Heart right ventricle (tissue), 16 donors: Measurements from ENCODE around the gene RNASEH1. TPM values are rescaled to one million over a fixed set of nuclear protein-coding genes. Genes with fewer than 3 reads are reported as not detected.

Experiments
- ATAC-seq, 8 donors: fragments of 200-7000 bp; cut with Tn5 transposase; one replicate each; pipeline ENCODE4 v1.9.1; 2020; ENCODE audit warnings: mild to moderate bottlenecking in 8 of 8, moderate library complexity in 8 of 8, moderate number of reproducible peaks in 1 of 8
- DNase-seq, 2 donors: peaks; one replicate each; pipeline ENCODE4 v3.0.0-alpha.2; 2020
- H3K27ac ChIP-seq, 10 donors: fragments of 200-600 bp; sonication (generic) in 2 of 10; one replicate each; pipeline versions ENCODE4 v1.5.0 to v1.8.0; 2020 to 2022; ENCODE audit warnings: mild to moderate bottlenecking in 3 of 10
- H3K27me3 ChIP-seq, 7 donors: fragments of 200-600 bp; one replicate each; pipeline ENCODE4 v1.8.0; 2021 to 2022; ENCODE audit warnings: mild to moderate bottlenecking in 2 of 7
- H3K36me3 ChIP-seq, 9 donors: fragments of 200-600 bp; sonication (generic) in 1 of 9; one replicate each; pipeline versions ENCODE4 v1.5.0 to v1.8.0; 2020 to 2022; ENCODE audit warnings: mild to moderate bottlenecking in 2 of 9
- H3K4me1 ChIP-seq, 9 donors: fragments of 200-600 bp; sonication (generic) in 1 of 9; one replicate each; pipeline versions ENCODE4 v1.5.0 to v1.8.0; 2020 to 2022; ENCODE audit warnings: mild to moderate bottlenecking in 4 of 9
- H3K4me3 ChIP-seq, 10 donors: fragments of 200-600 bp; sonication (generic) in 2 of 10; one replicate each; pipeline versions ENCODE4 v1.5.0 to v1.8.0; 2020 to 2022; ENCODE audit warnings: mild to moderate bottlenecking in 7 of 10, moderate library complexity in 2 of 10
- H3K9me3 ChIP-seq, 11 donors: fragments of 200-600 bp in 10 of 11; sonication (generic) in 2 of 11; one replicate each; pipeline versions ENCODE4 v1.5.0 to v1.8.0; 2013 to 2022; ENCODE audit warnings: mild to moderate bottlenecking in 2 of 11, control low read depth in 1 of 11, moderate library complexity in 1 of 11
- WGBS, 2 donors: extraction: QIAGEN DNeasy Blood & Tissue Kit; methylation state at CpG; one replicate each; pipeline ENCODE4 v1.1.7; 2013; ENCODE audit warnings: inconsistent platforms in 1 of 2; 5-methylcytosine and 5-hydroxymethylcytosine counted together
- intact Hi-C, 10 donors: fragments of 100-400 bp; cut with DNase I; formaldehyde crosslinking; loops; one replicate each; pipeline versions ENCODE4 v1.11.1 to v1.14.2; 2022
- polyA plus RNA-seq, 2 donors: library from polyadenylated mRNA; stranded (reverse); fragments of 200-250 nt; gene quantifications; one replicate each; pipeline ENCODE4 v1.2.3, GENCODE V29; 2013
- total RNA-seq, 10 donors: library from RNA; stranded (reverse); fragmentation: NEBNext Ultra II Directional in 3 of 10; extraction: Animal tissue kit (Norgen Biotek cat#: 25700) in 3 of 10; gene quantifications; one replicate each; pipeline versions ENCODE4 v1.2.1 to v1.2.4, GENCODE V29; 2021 to 2023
- TF ChIP-seq, protein P1 (sequence below), 9 donors: fragments of 200-600 bp; sonication (generic) in 2 of 9; IDR thresholded peaks; one replicate each; pipeline versions ENCODE4 v1.5.0 to v1.8.0; 2021 to 2022; ENCODE audit warnings: antibody characterized with exemption in 9 of 9, mild to moderate bottlenecking in 5 of 9, moderate library complexity in 1 of 9
- donor health status: Arrhythmogenic right ventricular cardiomyopathy.
- donor health status: ischemic (EF 13 %, LVEDD 7.1; RV severe dilation, severe dysfunction).
- donor health status: healthy with polysubstance abuse.
- donor health status: DM: no; HTN: yes; CAD: no.
- donor health status: DM: no; HTN: no; CAD: no.
- donor health status: ischemic (EF 25% LVEDD 6.9; RV normal size, moderate dysfunction).
- donor health status: ischemic (EF 25% LVEDD 5.7; RV mildly dilated, moderate dysfunction).
- donor health status: healthy.
- donor health status: DM: yes; HTN: yes; CAD: no.
- donor health status: Ischemic cardiomyopathy.
- donor health status: ischemic (EF 35%, LVEDD 5.7; RV mildly dilated, moderate dysfunction).
- donor health status: nonischemic (EF 11% LVEDD 7.7; RV severe dilation, severe dysfunction).
- donor health status: DM: yes; HTN: yes; CAD: no.
- donor health status: PGD.
- donor health status: ischemic (EF 29% LVEDD 5.4; RV normal size, mild dysfunction).
- donor health status: nonischemic (EF 23%, LVEDD 6.1; RV moderate dilation, normal function).

The RNASEH1 gene
- total and polyA plus RNA-seq, 12 donors = 8.7 to 24.0 (median 19.3) TPM

DNA sequence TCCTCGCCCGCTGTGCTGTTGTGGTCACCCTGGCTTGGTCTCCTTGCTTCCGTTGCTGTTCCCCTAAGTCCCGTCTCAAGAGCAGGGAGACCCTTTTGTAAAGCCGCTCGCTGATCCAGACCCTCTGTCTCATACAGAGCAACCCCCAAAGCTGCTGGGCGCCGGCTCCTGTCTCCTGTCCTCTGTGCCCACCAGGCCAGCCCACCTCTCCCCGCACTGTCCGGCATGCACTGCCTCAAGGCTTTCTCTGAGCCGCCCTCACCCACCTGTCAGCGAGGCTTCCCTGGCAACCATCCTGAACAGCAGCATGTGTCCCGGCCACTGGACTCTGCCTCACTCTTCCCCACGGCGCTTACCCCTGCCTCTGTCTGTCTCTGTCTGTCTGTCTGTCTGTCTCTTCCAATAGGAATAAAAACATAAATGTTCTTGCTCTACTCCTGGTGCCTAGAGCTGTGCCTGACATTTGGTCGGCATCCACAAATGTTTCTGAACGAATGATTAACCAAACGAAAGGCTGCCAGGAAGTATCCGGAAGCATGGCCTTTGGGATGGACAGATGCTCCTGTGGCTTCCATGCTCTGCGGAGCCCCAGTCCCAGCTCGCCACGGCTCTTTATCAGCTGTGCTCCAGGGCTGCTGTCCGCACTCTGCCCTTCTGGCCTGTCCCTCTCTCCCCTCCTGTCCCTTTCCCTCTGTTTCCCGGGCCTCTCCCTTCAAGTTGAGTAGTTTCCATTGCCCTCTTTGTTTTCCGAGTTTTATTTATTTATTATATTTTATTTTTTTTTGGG, 44.6 kb upstream of the RNASEH1 start:
- Histone ChIP-seq H3K4me1 (no peaks in the 10 kb centered on the region), H3K36me3 (no peaks in the 10 kb centered on the region), H3K4me3 (no peak overlapping the region), H3K9me3 (no peaks in the 10 kb centered on the region), H3K27me3 (peaks cover 0 to 6% (median 0%) of the 10 kb centered on the region in 7 donors), H3K27ac (no peak overlapping the region)
- ATAC-seq = no peak
- no peak for DNase-seq
- 83 to 86% methylated on average over 25 of the region's 25 CpGs for WGBS, 2 donors
- TF ChIP-seq, protein P1, sequence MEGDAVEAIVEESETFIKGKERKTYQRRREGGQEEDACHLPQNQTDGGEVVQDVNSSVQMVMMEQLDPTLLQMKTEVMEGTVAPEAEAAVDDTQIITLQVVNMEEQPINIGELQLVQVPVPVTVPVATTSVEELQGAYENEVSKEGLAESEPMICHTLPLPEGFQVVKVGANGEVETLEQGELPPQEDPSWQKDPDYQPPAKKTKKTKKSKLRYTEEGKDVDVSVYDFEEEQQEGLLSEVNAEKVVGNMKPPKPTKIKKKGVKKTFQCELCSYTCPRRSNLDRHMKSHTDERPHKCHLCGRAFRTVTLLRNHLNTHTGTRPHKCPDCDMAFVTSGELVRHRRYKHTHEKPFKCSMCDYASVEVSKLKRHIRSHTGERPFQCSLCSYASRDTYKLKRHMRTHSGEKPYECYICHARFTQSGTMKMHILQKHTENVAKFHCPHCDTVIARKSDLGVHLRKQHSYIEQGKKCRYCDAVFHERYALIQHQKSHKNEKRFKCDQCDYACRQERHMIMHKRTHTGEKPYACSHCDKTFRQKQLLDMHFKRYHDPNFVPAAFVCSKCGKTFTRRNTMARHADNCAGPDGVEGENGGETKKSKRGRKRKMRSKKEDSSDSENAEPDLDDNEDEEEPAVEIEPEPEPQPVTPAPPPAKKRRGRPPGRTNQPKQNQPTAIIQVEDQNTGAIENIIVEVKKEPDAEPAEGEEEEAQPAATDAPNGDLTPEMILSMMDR (IDR thresholded peaks at IDR 0.05) = no peak
- intact Hi-C loops = no loop called here

DNA sequence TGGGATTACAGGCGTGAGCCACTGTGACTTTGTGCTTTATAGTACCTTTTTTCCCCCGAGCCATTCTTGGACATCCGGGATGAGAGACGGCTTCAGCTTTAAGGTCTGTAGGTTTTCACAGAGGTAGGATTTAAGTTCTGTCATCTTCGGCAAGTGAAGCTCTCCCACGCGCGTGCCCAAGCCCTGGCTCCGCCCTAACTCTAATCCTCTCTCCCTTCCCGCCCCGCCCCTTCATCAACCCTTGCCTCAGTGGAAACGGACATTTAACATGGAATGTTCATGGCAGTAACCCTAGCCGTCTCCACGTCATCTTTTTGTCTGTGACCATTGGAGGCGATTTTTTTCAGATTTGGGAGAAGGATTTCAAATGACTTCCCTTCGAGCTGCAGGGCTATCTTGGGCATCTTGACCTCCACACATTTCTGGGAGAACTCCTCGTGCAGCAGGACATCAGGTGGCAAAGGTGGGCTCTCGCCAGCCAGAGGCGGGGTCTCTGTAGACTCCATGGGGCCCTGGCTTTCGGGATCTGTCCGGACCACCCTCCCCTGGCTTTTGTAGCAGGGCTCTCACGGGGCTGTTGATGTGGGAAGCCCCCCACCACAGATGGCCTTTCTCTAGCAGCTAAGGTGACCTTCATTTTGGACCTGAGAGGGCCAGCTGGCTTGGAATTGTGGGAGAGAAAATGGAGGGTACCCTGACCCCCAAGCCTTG, 43.6 kb upstream of the RNASEH1 start:
- no peaks in the 10 kb centered on the region for H3K4me1 ChIP-seq
- TF ChIP-seq, protein P1 (IDR thresholded peaks at IDR 0.05) = no peak
- intact Hi-C loops = no loop called here
- 75 to 82% methylated on average over 22 of the region's 22 CpGs for WGBS, 2 donors
- H3K4me3 ChIP-seq = no peak overlapping the region
- DNase-seq (no peak), ATAC-seq (no peak)
- no peaks in the 10 kb centered on the region for H3K9me3 ChIP-seq
- H3K36me3 ChIP-seq = no peaks in the 10 kb centered on the region
- peaks cover 0 to 6% (median 0%) of the 10 kb centered on the region in 7 donors for H3K27me3 ChIP-seq
- no peak overlapping the region for H3K27ac ChIP-seq

DNA sequence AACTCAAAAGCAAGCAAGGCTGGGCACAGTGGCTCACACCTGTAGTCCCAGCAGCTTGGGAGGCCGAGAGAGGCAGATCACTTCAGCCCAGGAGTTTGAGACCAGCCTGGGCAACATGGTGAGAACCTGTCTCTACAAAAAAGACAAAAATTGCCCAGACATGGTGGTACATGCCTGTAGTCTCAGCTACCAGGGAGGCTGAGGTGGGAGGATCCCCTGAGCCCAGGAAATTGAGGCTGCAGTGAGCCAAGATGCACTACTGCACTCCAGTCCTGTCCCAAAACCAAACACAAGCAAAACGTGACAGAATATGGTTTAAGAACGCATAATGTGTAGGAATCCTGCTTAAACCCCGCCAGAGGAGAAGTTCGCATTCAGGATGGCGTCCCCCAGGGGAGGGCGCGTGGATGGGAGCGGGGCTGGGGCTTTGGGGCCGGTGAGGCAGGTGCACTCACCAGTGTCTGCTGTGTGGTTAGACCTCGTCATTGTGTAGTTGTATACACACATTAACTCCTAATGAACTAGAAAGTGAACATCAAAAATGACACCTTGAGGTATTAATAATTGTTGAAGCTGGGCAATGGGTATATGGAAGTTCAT, 42.2 kb upstream of the RNASEH1 start:
- Histone ChIP-seq H3K36me3 (no peaks in the 10 kb centered on the region), H3K27ac (no peak overlapping the region), H3K9me3 (no peaks in the 10 kb centered on the region), H3K27me3 (peaks cover 0 to 6% (median 0%) of the 10 kb centered on the region in 7 donors), H3K4me3 (no peak overlapping the region), H3K4me1 (peaks cover 0 to 4% (median under 1%) of the 10 kb centered on the region in 9 donors)
- WGBS, 2 donors = 90 to 91% methylated on average over 11 of the region's 11 CpGs
- TF ChIP-seq, protein P1 (IDR thresholded peaks at IDR 0.05) = no peak
- intact Hi-C loops = no loop called here
- ATAC-seq (no peak), DNase-seq (no peak)
